Effector CD4-positive, alpha-beta T cell (primary cell): Measurements from ENCODE around the gene GIMAP6.
"Not testable (repeated sequence)": the region's sequence is repeated elsewhere in the genome, so short reads cannot be mapped to it uniquely, and the experiment has no call there.

ENCODE experiments used
- DNase-seq: peaks from one replicate; pipeline ENCODE4 v3.0.0-alpha.2; 2020
- total RNA-seq: gene quantifications from one replicate; lab custom pipeline; 2026; lab: John Stamatoyannopoulos, UW

Gene GIMAP6
- 188 reads per million, percentile 92 among the genes with 10 or more reads in this experiment for total RNA-seq

DNA sequence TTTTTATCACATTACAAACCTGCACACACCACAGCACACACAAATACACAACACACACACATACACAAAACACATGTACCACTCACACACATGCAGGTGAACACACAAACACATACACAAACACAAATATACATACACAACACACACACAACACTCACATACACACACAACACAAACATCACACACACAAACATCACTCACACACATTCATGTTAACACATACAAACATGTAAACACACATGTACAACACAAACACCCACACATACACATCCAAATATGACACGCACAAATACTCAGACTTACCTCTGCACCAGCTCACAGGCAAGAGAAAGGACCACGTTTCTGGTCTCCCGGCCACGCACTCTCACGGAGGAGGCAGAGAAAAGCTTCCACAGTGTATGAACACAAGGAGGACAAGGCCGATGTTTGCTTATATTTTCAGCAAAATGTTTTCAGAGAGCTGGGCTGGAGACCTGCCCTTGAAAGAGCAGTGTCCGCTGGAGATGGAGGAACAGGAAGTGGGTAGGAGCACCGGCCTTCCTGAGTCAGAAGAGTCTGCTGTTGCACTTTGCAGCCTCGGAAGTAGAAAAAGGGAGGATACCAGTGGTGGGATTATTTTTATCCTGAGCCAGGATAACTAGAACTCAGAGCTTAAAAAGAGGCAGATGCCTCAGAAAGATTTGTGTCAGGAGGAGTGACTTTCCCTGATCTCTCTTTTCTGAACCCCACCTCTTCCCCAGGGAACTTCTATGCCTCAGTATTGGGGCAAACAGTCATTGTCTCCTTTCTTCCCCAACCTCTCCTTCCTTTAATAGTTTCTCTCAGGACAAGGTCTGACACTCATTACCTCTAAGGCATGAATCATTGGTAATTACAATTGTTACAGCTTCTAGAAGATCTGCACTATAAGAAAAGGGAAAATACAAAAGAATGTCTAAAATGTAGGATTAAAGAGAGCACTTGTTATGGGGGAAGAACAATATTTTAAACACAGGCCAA is at the start of gene GIMAP6:
Gene GIMAP6, minus strand, starts transcription at position 520 of the 999 bp plus-strand sequence. CDS start 2,243 bp downstream, outside the sequence.
- DNase-seq, result peak; percentile 16

GRCh38 chr7:150680364-150680763 is 48.2 kb upstream of the GIMAP6 start:
- not testable (repeated sequence) for DNase-seq

DNA sequence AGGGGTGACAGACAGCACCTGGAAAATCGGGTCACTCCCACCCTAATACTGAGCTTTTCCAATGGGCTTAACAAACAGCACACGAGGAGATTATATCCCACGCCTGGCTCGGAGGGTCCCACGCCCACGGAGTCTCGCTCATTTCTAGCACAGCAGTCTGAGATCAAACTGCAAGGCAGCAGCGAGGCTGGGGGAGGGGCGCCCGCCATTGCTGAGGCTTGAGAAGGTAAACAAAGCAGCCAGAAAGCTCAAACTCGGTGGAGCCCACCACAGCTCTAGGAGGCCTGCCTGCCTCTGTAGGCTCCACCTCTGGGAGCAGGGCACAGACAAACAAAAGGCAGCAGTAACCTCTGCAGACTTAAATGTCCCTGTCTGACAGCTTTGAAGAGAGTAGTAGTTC is 46.4 kb upstream of the GIMAP6 start:
- DNase-seq, result not testable (repeated sequence)

DNA sequence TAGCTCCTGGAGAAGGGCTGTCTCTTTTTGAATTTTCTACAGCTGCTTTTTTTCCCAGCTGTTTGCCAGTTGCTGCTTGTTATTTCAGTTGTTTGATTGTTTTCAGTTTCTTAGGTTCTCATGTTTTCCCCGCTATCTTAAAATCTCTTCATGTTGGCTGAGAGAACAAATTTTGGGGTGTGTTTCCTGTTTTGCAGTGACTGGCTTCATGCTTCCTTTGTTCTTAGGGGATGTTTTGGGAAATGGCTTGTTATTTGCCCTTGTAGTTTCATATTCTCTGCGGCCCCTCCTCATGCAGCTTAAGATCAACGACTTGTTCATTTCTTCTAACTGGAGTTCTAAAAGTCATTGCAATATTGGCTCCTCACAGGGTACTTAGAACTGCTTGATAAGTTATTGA is 44.7 kb upstream of the GIMAP6 start:
- peak; percentile 32 for DNase-seq

DNA sequence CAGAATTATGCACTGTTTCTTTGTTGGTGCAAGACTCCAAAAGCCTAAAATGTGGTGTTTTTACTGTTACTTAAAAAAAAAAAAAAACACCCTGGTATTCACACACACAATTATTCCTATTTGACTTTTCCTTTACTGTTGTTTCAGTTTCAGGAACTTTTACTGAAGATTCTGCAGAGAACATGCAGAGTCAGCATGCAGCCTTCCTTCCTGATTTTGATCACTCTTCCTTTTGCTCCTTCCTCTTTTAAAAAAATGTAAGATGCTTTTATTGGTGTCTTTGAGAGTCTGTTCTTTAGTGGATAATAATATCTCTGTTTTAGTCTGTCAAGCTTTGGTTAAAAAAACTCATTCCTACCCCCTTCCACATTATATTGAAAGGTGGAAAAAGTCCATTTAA is 44.1 kb upstream of the GIMAP6 start:
- DNase-seq, result not testable (repeated sequence)

DNA sequence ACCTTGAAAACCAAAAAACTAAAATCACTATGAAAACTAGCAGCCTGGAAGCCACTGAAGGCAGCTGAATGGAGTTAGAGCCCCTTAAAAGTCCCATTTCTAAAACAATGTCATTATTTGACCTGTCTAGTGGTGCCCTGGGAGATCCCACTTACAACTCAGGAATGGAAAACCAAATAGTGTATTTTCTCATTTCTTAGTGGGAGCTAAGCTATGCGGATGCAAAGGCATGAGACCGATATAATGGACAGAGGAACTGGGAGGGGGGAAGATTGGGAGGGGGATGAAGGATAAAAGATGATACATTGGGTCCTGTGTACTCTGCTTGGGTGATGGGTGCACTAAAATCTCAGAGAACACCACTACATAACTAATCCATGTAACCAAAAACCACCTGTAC is 43.5 kb upstream of the GIMAP6 start:
- no peak for DNase-seq

- DNase-seq, result not testable (repeated sequence)
Observed at GRCh38 chr7:150671798-150672585, 39.8 kb upstream of the GIMAP6 start.

- DNase-seq, result no peak
Observed at GRCh38 chr7:150668977-150669376, 36.8 kb upstream of the GIMAP6 start.

GRCh38 chr7:150668472-150668911 is 36.3 kb upstream of the GIMAP6 start:
- peak; percentile 37 for DNase-seq

DNA sequence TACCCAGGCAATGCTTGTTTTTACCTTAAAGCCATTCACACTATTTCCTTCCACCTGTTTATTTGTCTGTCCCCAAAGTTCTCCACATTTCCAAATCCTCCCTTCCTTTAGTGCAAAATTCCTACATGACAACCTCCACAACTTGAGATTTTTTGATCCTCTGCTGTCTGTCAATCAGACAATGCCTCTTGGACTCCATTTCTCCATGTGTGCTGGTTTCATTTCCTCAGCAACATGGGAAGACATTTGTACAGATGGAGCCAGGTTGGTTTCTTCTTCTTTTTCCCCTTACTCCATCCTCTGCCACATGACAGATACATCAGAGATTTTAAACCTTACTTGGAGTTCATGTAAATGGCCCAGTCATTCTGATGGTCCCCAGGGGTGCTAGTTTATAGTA is 34.2 kb upstream of the GIMAP6 start:
- no peak for DNase-seq

DNA sequence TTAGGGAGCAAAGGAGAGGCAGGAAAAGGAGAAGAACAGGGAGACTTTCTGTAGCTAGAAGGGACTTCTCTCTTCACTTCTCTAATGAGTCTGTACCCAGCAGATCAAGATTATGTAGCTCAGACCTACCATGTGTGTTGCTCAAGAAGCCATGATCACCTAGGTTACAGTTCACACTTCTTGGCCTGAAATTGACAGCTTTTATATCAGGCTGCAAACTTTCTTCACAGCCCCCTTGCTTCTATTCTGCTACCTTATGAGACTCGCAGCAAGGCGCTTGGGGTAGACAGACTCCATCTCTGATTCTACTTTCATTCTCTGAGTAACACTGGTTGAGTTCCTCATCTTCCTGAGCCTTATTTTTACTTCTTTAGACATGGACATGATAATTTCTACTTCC is 33.7 kb upstream of the GIMAP6 start:
- no peak for DNase-seq

GRCh38 chr7:150665089-150665748 is 33.0 kb upstream of the GIMAP6 start:
- DNase-seq, result no peak

- no peak for DNase-seq
Observed at GRCh38 chr7:150663802-150664494, 31.8 kb upstream of the GIMAP6 start.

DNA sequence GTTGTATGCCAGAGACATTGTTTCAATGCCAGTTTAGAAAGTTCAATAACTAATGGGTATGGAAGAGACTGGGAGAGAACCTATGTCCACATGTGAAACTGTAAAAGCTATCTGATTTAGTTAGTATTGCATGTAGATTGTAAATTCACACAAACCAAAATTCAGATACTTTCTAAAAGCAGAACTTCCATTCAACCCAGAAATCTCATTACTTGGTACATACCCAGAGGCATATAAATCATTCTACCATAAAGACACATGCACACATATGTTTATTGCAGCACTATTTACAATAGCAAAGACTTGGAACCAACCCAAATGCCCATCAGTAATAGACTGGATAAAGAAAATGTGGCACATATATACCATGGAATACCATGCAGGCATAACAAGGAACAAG is 30.6 kb upstream of the GIMAP6 start:
- DNase-seq, result not testable (repeated sequence)

- DNase-seq, result no peak
Observed at GRCh38 chr7:150660939-150661613, 28.9 kb upstream of the GIMAP6 start.

GRCh38 chr7:150657526-150657925 is 25.3 kb upstream of the GIMAP6 start:
- DNase-seq, result no peak

DNA sequence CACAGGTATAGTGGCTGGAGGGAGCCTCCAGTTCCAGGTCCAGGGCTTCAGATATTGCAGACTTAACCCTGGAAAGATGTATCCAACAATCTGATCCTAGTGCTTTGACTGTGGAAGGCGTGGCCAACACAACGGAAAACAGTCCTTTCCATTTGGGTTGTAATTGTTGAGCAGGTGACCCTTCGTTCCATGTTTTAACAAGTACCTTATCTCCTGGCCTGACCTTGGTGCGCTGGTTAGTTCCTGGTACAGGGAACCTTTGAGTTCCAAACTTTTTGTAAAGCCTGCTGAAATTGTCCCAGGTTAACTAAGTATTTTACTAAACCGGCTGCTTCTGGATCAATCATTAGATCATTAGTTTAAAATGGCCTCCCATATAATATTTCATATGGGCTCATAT is 23.9 kb upstream of the GIMAP6 start:
- DNase-seq, result no peak

DNA sequence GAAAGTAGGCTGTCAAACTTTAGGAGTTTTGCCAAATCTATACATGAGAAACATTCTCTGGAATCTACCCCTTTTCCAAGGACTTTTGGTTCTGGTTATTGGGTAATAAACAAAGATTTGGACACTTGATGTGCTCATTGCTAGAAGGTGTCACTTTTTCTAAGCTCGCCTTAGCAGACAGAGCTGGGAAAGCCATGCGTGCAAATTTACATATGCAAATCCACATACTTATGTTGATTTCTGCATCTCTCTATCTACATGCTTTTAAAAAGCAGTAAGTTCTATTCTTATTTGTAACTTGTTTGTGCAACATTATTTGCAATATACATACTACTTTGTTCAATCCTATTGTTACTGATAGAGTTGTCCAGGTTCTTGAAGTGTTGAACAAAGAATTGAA is 22.5 kb upstream of the GIMAP6 start:
- DNase-seq, result no peak

DNA sequence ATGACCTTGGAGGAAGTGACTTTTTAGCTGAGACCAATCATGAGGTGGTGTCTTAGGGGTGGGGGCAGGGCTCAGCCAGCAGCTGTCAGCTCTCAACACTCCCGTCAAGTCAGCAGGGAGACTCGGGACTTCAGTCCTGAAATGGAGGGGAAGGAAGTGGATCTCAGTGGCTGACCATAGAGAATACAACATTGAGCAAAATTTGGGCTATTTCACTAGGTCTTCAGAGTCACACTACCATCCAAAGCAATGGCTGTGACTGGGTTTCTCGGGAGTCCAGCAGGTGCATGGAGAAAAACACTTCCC is 16.8 kb upstream of the GIMAP6 start:
- DNase-seq, result no peak

- no peak for DNase-seq
Observed at GRCh38 chr7:150648353-150649079, 16.3 kb upstream of the GIMAP6 start.
